ENCODE data around the gene HES3.

Gene HES3

DNA sequence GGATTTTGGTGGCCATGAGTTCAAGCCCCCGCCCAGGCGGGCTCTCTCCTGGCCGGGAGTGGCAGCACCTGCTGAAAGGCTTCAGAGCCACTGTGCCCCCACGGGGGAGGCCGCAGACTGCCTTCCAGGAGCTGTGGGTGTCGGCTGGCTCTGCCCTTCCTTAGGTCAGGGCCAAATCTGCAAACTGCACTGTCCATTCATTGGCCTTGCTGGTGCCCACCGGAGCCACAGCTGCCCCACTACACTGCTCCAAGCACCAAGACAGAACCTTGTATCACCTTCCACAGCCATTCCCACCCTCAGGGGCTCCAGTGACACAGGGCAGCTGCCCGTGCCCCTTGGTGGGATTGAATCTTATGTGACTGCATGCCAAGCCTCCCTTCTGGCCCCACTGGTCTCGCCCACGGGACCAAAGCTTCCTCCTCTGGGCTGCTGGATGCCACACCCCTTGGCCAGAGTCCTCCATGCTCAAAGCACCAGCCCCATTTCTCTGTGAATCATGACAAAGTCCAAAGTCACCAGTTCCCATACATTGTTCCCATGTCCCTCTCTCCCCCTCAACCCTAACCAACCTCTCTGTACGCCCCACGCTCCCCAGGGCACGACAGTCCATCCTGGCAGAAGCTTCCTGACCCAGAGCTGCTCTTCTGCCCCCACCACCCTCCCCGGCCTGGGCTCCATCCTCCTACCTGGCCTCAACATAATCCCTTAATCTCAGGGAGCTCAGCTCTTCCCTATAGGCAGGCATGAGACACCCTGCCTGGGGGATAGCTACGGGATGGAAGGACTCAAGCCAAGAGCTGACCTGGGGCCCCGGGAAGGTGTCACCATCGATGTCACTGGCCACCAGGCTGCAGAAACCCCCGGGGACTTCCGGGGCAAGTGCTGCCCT lies 37.8 kb downstream of the HES3 start:
- DNase-seq = no peak

DNA sequence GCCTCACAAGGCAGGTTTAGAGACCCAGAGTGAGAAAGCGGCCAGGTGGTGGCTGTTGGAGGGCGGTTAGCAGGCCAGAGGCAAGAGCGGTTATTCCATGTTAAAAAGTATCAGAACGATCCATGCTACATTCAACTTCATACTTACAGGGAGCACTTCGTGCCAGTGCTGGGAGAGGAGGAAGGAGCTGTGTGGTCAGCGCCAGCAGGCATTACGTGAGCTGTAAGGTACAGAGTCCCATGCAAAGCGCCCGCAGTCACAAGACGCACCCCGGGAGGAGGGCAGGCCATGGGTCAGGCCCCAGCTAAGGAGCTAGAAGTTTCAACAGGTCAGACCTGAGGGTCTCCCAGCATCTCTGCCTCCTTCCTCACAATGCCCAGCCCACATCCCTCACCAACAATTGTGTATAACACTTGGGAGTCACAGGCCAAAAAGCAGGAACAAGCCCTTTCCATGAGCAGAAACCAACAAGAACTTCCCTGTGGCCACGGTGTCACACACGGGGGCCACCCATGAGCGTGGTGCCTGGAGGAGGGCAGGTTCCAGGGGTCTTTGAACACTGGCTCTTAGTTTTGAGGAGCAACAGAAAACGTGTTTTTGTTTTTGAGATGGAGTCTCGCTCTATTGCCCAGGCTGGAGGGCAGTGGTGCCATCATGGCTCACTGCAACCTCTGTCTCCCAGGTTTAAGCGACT lies 38.7 kb downstream of the HES3 start:
- DNase-seq = no peak

DNA sequence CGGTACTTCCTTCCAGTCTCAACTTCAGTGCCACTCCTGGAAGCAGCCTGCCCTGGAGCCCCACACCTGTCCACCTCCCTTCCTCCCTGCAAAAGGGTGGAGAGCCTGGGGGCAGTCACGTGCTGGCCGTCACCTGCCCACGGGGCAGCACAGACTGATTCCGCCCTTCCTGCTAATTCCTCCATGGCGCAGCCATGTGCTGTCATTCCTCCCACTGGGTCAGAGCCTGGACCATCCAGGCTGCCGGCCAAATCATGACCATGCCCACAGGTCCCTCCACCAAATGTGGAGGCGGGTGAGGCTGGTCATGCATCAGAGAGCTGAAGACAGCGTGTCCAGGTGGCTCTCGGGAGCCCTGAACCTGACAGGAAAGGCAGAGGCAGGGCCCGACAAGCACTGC lies 41.4 kb downstream of the HES3 start:
- DNase-seq = no peak

DNA sequence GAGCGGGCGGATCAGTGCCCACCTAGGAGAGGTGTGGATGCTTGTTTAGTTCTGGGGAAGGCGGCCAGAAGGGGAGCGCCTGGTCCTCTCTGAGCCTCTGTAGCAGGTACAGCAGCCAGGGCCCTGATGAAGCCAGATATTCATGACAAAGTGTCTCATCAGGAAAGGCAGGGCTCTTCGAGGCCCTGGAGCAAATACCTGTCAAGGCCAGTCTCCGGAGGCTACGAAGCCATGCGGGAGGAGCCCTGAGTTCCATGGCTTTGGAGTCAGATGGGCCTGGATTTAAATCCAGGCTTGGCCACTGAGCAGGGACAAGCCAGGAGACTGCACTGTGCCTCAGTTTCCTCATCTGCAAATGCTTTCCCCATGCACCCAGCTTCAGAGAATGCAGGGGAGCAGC lies 42.3 kb downstream of the HES3 start:
- no peak for DNase-seq

DNA sequence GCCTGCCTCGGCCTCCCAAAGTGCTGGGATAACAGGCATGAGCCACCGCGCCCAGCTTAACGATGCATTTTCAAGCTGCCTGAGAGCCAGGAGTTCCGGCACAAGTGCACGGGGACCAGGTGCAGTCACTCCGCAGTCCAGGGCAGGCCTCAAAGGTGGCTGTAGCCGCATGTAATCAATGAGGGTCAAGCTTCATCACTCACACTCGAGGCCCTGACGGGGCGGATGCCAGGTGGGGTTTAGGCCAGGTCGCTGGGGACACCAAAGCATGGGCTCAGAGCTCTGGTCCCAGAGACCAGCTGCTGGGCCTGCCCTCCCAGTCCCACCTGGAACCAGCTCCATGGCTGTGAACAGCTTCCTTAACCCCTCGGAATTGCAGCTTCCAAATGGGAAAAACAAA lies 43.0 kb downstream of the HES3 start:
- DNase-seq = no peak

DNA sequence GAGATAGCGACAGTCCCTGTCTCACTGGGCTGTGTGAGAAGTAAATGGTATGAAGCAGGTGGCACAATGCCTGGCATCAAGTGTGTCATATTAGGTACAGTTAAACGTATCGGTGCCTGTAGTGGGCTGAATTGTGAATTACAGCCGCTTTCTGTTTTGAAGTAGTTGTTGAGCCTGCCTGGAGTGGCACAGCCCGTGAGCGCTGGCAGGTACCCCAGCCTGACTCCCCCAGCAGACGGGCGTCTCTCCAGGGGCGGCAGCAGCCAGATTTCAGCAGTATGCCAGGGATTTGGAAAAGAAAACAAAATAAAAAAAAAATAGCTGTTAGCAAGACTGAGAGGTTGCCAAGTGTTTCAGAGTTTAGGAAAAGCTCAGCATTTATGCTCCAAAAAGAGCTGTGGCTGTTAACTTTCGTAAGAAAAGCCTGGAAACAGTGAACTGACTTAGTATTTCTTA lies 43.5 kb downstream of the HES3 start:
- DNase-seq = no peak

DNA sequence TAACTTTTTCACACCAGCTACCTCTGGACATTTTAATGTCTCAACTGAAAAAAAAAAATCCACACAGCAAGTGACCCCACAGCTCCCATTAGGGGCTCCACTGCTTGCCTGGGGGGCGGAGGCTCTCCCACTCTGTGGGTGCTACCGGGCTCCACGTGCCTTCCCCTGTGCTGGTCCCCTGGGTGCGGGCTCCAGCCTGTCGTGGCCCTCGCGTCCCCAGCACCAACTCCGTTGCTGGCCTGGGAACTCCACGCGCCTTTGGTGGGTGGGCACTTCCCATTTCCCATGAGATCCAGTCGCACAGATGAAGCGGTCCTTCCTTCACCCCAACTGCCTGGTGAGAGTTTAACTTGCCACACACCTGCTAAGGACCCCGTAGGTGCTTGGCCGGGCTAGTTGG lies 44.0 kb downstream of the HES3 start:
- DNase-seq = no peak

DNA sequence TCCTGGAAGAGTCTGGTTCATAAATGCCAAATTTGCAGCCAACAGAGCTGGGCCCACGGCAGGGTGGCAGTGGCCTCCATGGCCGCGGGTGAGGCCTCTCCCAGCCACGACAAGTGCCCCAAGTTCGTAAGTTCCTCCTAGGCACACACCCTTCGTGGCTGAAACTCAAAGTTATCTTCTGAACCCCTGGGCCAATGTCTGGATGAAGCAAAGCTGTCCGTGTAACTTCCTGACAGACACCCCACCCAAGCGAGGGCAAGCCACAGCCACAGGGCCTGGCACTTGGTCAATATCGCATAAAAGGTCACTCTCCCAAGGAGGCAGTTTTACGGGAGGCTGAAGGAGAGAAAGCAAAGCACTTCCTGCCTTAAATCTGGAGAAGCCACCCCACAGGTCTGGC lies 44.7 kb downstream of the HES3 start:
- DNase-seq = no peak

DNA sequence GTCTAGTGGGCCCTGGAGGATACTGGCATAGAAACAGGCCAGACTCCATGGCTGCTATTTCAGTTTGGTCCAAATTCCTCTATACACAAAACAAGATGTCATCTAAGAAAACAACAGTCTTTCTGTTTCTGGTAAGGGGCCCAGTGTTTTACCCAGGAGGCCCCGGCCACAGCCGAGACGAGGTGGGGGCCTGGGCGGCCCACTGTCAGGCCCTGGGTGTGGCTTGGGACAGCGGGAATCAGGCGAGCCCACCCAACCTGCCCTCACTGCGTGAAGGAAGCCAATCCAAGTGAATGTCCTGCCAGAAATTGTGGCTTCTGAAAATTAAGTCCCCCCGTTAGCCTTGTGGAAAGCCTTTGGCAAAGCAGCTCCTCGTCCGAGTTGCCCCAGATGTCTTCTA lies 48.1 kb downstream of the HES3 start:
- DNase-seq = no peak

DNA sequence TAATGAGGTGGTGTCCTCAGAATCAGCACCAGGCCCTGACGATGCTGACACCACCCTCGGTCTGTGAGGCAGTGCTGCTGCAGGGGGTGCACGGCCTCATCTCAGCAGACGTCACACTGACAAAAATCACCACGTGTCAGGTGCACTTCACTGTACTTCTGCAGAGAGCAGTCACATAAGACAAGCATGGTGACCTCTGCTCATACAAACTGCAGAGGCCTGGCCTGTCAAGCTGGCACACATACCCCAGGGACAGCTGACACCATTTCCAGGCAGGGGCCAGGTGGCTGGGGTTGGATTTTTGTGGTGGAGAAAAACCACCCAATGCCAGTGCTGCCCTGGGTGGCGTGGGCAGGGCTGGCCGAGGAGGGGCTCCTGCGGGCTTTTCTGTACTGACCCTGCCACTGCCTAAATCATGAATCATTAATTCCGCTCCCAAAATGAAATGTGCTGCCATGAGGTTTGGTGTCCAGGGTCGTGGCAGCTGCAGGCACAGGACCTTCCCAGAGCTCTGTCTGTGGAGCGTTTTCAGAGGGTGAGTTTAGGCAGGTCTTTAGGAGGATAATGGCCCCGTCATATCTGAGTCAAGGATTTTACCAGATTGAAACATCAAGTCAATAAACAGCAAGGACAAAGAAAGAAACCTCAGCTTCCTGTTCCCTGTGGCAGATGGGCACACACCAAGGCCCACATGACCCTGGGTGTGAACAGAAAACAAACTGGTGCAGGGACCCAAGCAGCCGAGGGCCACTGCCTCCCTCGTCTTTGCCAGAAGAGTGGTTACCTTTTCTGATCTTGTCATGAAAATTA lies 50.3 kb downstream of the HES3 start:
- no peak for DNase-seq

DNA sequence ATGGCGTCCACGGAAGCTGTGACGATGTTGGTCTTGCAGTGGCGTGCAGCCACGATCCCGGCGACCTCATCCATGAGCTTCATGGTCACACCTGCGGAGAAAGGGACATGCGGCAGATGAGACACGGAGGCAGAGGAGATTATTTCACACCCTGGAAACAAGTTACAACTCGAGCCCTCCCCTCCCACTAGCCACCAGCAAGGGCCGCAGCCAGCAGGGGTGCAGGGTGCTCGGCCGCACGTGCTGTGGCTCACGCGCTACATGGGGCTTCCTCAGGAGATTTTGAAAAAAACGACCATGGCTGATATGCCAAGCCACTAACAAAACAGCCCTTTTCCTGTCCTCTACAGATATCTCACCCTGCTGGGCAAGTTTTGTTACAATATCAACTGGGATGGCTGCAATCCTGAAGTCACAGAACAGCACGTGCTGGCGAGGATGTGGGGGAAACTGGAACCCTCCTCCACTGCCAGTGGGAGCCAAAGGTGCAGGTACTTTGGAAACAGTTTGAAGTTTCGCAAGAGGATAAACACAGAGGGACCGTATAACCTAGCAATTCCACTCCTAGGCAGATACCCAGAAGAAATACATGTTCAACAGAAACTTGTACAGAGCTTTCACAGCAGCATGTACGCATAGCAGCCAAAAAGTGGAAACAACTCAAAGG lies 51.0 kb downstream of the HES3 start:
- DNase-seq = no peak

Data from activated T-cell treated with anti-CD3 and anti-CD28 coated beads, Interleukin-2, amount 50 U/mL, for 48 hours (primary cell).